Karpas-422 (cell line): ENCODE measurements around the gene DHRS1. TPM values are rescaled to one million over a fixed set of nuclear protein-coding genes. Genes with fewer than 3 reads are reported as not detected.

Source experiments
- DNase-seq: peaks from one replicate; pipeline ENCODE4 v3.0.0-alpha.2; 2015
- H2AFZ ChIP-seq: fragments of 200-600 bp; sonication (generic); 2 replicates; pipeline ENCODE4 v1.6.1; 2014; ENCODE audit warnings: antibody characterized with exemption, low read length, mixed read lengths
- H3K27ac ChIP-seq: fragments of 200-600 bp; sonication (generic); 2 replicates; pipeline ENCODE4 v1.5.1; 2014; ENCODE audit warnings: mild to moderate bottlenecking, low read length, moderate library complexity
- H3K27me3 ChIP-seq: fragments of 200-600 bp; sonication (generic); 2 replicates; pipeline ENCODE4 v1.6.1; 2014; ENCODE audit warnings: low read length, mixed read lengths
- H3K36me3 ChIP-seq: fragments of 200-600 bp; sonication (generic); 2 replicates; pipeline ENCODE4 v1.6.1; 2014; ENCODE audit warnings: low read length, mixed read lengths; ENCODE audit not compliant: insufficient read depth
- H3K4me1 ChIP-seq: fragments of 200-600 bp; sonication (generic); 2 replicates; pipeline ENCODE4 v1.6.1; 2014; ENCODE audit warnings: mild to moderate bottlenecking, low read length, mixed read lengths
- H3K4me2 ChIP-seq: fragments of 200-600 bp; sonication (generic); 2 replicates; pipeline ENCODE4 v1.6.1; 2014; ENCODE audit warnings: low read length, low read depth, mild to moderate bottlenecking; ENCODE audit not compliant: poor library complexity, severe bottlenecking
- H3K4me3 ChIP-seq: fragments of 200-600 bp; sonication (generic); 2 replicates; pipeline ENCODE4 v1.5.1; 2014; ENCODE audit warnings: mild to moderate bottlenecking, antibody characterized with exemption, low read length, mixed read lengths
- H3K79me2 ChIP-seq: fragments of 200-600 bp; sonication (generic); 2 replicates; pipeline ENCODE4 v1.6.1; 2014; ENCODE audit warnings: mild to moderate bottlenecking, low read length, mixed read lengths
- H3K9ac ChIP-seq: fragments of 200-600 bp; sonication (generic); 2 replicates; pipeline ENCODE4 v1.6.0; 2014; ENCODE audit warnings: low read length
- H3K9me2 ChIP-seq: fragments of 200-600 bp; sonication (generic), shearing (Covaris generic); replicated peaks from 2 replicates; pipeline ENCODE4 v1.6.0; 2014; ENCODE audit warnings: mild to moderate bottlenecking, low read length, moderate library complexity; ENCODE audit not compliant: insufficient read depth
- H3K9me3 ChIP-seq: fragments of 300-700, 200-600 bp; sonication (generic); 2 replicates; pipeline ENCODE4 v1.6.1; 2014; ENCODE audit warnings: low read length, mixed read lengths
- H4K20me1 ChIP-seq: fragments of 200-600 bp; sonication (generic); 2 replicates; pipeline ENCODE4 v1.6.1; 2014; ENCODE audit warnings: mild to moderate bottlenecking, antibody characterized with exemption, low read length, low read depth; ENCODE audit not compliant: insufficient read depth
- total RNA-seq: library from RNA; depleted of rRNA; stranded (reverse); fragments of >200 nt; shearing (Covaris generic); gene quantifications from 2 replicates; pipeline ENCODE4 v1.2.3, GENCODE V29; 2014; ENCODE audit warnings: low replicate concordance

Gene DHRS1
- total RNA-seq, 1 experiment from 2014 or later = 35.9 TPM

GRCh38 chr14:24260026-24260779 lies 39.4 kb downstream of the DHRS1 start:
- no peak for DNase-seq
- no peaks in the 10 kb centered on the region for H3K9me2 ChIP-seq
- no peaks in the 10 kb centered on the region for H3K4me1 ChIP-seq

GRCh38 chr14:24259282-24260025 lies 40.1 kb downstream of the DHRS1 start:
- Histone ChIP-seq H3K9me3 (no peaks in the 10 kb centered on the region), H3K36me3 (peaks cover 1% of the 10 kb centered on the region; the same call in 1 of the 2 replicates), H3K4me1 (no peaks in the 10 kb centered on the region), H3K9ac (no peak overlapping the region), H3K27ac (no peak overlapping the region), H3K4me3 (no peak overlapping the region), H2AFZ (no peak overlapping the region), H3K27me3 (no peaks in the 10 kb centered on the region), H4K20me1 (no peaks in the 10 kb centered on the region), H3K9me2 (no peaks in the 10 kb centered on the region), H3K79me2 (no peaks in the 10 kb centered on the region), H3K4me2 (no peak overlapping the region)
- DNase-seq = no peak

More at GRCh38 chr14:24260026-24260779, 39.4 kb downstream of the DHRS1 start:
- Histone ChIP-seq H2AFZ (no peak overlapping the region), H4K20me1 (no peaks in the 10 kb centered on the region), H3K4me3 (no peak overlapping the region), H3K27ac (no peak overlapping the region), H3K79me2 (no peaks in the 10 kb centered on the region), H3K9ac (no peak overlapping the region), H3K4me2 (no peak overlapping the region), H3K9me3 (no peaks in the 10 kb centered on the region), H3K36me3 (no peaks in the 10 kb centered on the region), H3K27me3 (no peaks in the 10 kb centered on the region)

GRCh38 chr14:24258548-24259265 lies 40.9 kb downstream of the DHRS1 start:
- H3K27me3 ChIP-seq = no peaks in the 10 kb centered on the region
- H3K4me2 ChIP-seq = no peak overlapping the region
- peaks cover 4% of the 10 kb centered on the region; the same call in 1 of the 2 replicates for H3K36me3 ChIP-seq
- H2AFZ ChIP-seq = no peak overlapping the region
- H3K79me2 ChIP-seq = no peaks in the 10 kb centered on the region
- no peaks in the 10 kb centered on the region for H3K4me1 ChIP-seq
- H3K27ac ChIP-seq = no peak overlapping the region
- H4K20me1 ChIP-seq = no peaks in the 10 kb centered on the region
- no peak for DNase-seq
- H3K9ac ChIP-seq = no peak overlapping the region
- H3K9me2 ChIP-seq = no peaks in the 10 kb centered on the region
- H3K9me3 ChIP-seq = no peaks in the 10 kb centered on the region
- no peak overlapping the region for H3K4me3 ChIP-seq

GRCh38 chr14:24258119-24258518 lies 41.5 kb downstream of the DHRS1 start:
- Histone ChIP-seq H3K27me3 (no peaks in the 10 kb centered on the region), H3K4me2 (no peak overlapping the region), H3K36me3 (peaks cover 4% of the 10 kb centered on the region; the same call in 1 of the 2 replicates), H2AFZ (no peak overlapping the region), H4K20me1 (no peaks in the 10 kb centered on the region), H3K9me2 (no peaks in the 10 kb centered on the region), H3K4me3 (no peak overlapping the region), H3K27ac (no peak overlapping the region), H3K79me2 (no peaks in the 10 kb centered on the region), H3K9ac (no peak overlapping the region), H3K4me1 (no peaks in the 10 kb centered on the region), H3K9me3 (no peaks in the 10 kb centered on the region)
- no peak for DNase-seq

- Histone ChIP-seq H3K9me2 (no peaks in the 10 kb centered on the region), H3K27ac (no peak overlapping the region), H3K4me2 (no peak overlapping the region), H4K20me1 (no peaks in the 10 kb centered on the region), H3K4me1 (no peaks in the 10 kb centered on the region), H3K79me2 (no peaks in the 10 kb centered on the region), H3K27me3 (no peaks in the 10 kb centered on the region), H3K9ac (no peak overlapping the region), H3K9me3 (no peaks in the 10 kb centered on the region), H2AFZ (no peak overlapping the region), H3K36me3 (peaks cover 4% of the 10 kb centered on the region; the same call in 1 of the 2 replicates), H3K4me3 (no peak overlapping the region)
- no peak for DNase-seq
Measured at GRCh38 chr14:24256960-24257359, 42.6 kb downstream of the DHRS1 start.

GRCh38 chr14:24255931-24256711 lies 43.5 kb downstream of the DHRS1 start:
- no peak overlapping the region for H3K4me2 ChIP-seq
- no peak overlapping the region for H3K4me3 ChIP-seq
- no peak overlapping the region for H3K27ac ChIP-seq
- DNase-seq = no peak
- H3K79me2 ChIP-seq = no peaks in the 10 kb centered on the region
- H2AFZ ChIP-seq = no peak overlapping the region
- peaks cover 4% of the 10 kb centered on the region; the same call in 1 of the 2 replicates for H3K36me3 ChIP-seq
- no peaks in the 10 kb centered on the region for H3K27me3 ChIP-seq
- no peaks in the 10 kb centered on the region for H3K9me3 ChIP-seq
- no peaks in the 10 kb centered on the region for H3K4me1 ChIP-seq
- no peaks in the 10 kb centered on the region for H4K20me1 ChIP-seq
- H3K9ac ChIP-seq = no peak overlapping the region
- no peaks in the 10 kb centered on the region for H3K9me2 ChIP-seq

- H2AFZ ChIP-seq = no peak overlapping the region
- no peak overlapping the region for H3K27ac ChIP-seq
- no peaks in the 10 kb centered on the region for H3K9me2 ChIP-seq
- H3K4me2 ChIP-seq = no peak overlapping the region
- no peaks in the 10 kb centered on the region for H4K20me1 ChIP-seq
- no peak for DNase-seq
- no peaks in the 10 kb centered on the region for H3K4me1 ChIP-seq
- no peaks in the 10 kb centered on the region for H3K79me2 ChIP-seq
- no peaks in the 10 kb centered on the region for H3K27me3 ChIP-seq
- no peak overlapping the region for H3K4me3 ChIP-seq
- peaks cover 4% of the 10 kb centered on the region; the same call in 1 of the 2 replicates for H3K36me3 ChIP-seq
- no peaks in the 10 kb centered on the region for H3K9me3 ChIP-seq
- no peak overlapping the region for H3K9ac ChIP-seq
Measured at GRCh38 chr14:24255438-24255837, 44.1 kb downstream of the DHRS1 start.
